ENCODE measurements around the gene SLC45A1.
A peak's percentile ranks its signal among the peaks of the same experiment; 100 is the strongest.

The SLC45A1 gene

DNA sequence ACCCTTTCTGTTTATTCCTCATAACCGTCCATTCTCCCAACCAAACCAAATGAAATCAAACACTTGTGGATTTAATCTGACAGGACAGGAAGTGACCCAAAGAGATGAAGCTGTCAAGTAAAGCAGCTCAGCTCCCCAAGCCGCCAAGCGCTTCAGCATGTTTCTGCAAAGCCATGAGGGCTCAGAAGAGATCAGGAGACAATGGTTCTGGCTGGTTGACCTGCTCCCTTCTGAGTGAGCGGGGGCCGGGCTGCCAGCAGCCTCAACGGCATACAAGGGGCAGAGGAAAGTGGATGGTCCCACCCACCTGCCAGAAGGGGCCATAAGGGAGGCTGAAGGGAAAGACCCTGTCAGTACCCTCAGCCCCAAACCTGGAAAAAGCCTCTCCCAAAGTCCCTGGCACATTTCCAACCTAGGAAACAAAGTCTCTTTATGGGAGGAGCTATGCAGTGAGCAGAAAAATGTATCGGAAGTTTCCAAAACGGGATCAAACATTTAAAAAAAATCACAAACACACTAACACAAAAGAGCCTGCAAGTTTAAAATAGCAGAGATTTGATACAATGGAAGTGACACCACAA lies 45.4 kb downstream of the SLC45A1 start:
- no peak overlapping the region for H3K4me3 ChIP-seq (ENCODE audit: low read depth, low read length)

DNA sequence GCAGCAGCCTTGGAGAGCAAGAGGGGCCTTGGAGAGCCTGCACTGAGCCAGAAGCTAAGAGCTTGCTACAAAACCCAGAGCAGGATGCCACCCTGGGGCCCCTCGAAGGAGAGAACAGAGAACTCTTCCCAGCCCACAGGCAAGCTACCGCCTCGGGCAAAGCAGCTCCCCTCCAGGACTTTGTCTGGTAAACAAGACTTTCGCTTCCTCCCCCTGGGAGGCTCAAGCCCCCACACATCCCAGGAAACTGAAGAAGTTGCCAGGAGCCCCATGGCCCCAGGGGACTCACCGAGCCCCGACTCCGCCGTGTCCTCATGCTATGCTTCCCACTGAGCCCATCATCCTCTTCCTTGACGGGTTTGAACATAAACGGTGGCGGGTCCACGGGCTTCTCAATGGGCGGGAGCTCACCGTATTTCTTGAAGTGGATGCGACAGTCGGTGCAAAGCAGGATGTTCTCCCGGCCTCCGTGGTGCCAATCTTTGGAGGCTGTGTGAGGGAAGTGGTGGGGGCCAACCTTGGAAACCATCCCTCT lies 45.9 kb downstream of the SLC45A1 start:
- no peak overlapping the region for H3K4me3 ChIP-seq (ENCODE audit: low read depth, low read length)
- DNase-seq (ENCODE audit: low read depth): no peak

More for the DNA sequence above, 45.4 kb downstream of the SLC45A1 start:
- no peak for DNase-seq (ENCODE audit: low read depth)

DNA sequence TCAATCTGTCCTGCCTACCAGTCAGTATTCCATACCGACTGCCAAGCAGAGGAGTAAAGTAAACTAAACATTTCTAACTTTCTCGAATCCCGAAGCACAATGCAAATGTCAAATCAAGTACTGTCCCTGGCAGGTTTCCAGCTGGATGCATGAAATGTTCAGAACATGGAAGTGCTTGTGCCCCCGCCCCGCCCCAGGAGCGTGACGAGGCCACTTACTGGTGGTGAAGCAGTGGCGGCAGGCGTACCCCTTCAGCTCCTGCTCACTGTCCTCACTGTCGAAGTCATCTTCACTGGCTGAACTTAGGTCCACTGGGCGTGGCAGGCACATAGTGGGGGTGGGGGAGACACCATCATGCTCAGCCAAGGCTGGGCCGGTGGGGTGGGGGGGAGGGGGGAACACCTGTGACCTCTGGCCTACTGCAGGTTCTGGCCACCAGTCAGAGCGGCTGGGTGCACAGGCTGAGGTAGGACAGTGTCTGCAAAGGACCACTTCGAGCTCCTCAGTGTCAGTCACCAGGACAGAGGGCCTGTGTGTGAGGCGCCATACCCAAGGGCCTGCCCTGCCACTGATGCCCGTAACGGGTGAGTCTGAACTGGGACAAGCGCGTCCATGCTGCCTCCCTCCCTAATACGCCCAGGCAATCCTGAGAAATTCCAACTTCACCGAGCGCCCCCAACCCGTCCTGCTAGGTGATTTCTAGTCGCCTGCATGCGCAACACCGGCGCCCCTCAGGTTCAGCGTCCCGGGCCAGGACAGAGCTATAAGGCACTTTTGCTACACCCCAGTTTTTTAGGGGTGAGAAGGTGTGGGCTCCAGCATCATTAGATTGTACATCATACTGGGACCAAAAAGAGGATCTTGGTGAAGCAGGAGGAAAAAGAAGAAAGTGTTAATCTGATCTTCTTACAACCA lies 46.9 kb downstream of the SLC45A1 start:
- H3K4me3 ChIP-seq (ENCODE audit: low read depth, low read length): no peak overlapping the region
- no peak for DNase-seq (ENCODE audit: low read depth)

GRCh38 chr1:8365661-8366362 lies 47.9 kb downstream of the SLC45A1 start:
- no peak for DNase-seq (ENCODE audit: low read depth)

DNA sequence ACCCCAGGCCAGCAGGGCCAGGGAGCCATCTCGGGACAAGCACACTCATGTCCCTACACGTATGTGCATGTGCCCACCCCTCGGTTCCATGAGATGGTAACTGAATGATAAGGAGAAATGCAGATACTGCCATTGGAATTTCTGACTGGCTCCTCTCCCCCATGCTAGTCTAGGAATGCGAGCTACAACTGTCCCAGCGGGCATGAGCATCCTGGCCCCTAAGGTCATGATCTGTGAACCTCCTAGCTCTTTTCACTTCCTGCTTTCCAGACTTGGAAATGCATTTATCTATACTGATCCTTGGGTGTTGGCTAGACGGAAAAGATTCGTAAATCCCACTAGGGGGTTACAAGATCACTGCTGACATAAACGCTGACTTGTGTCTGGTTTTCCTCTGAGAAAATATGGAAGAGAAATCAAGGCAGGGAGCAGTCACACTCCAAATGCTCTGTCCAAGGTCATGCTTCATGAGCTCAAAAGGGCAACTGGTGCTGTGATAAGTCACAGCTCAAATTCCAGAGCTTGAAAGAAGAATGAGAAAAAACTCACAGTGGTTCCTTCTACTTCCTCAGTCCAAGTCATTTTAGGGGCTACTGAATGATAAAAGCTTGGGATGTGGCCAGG lies 49.8 kb downstream of the SLC45A1 start:
- H3K4me3 ChIP-seq (ENCODE audit: low read depth, low read length): no peak overlapping the region
- no peak for DNase-seq (ENCODE audit: low read depth)

More at GRCh38 chr1:8365661-8366362, 47.9 kb downstream of the SLC45A1 start:
- H3K4me3 ChIP-seq (ENCODE audit: low read depth, low read length): no peak overlapping the region

DNA sequence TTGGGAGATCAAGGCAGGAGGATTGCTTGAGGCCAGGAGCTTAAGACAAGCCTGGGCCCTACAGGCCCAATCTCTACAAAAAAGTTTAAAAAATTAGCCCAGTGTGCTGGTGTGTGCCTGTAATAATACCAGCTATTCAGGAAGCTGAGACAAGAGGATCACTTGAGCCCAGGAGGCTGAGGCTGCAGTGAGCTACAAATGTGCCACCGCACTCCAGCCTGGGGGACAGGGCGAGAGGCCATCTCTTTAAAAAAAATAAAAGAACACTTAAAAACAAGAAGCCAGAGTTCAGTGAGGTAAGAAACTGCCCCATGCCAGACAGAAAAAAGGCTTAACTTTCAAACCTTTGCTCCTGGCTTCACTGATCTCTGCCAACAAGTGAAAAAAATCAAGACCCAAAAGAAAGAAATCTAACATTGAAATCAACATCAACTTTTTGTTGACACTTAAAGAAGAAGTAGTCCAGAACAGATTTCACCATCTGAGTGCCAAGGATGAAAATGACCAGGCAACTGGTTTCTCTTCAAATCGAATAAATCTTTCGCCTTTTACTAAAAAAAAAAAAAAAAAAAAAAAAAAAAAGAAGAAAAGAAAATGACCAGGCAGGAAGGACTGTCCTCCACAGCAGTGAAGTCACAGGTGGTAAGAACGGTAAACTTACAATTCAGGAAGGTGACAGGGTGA lies 51.2 kb downstream of the SLC45A1 start:
- DNase-seq (ENCODE audit: low read depth): no peak
- no peak overlapping the region for H3K4me3 ChIP-seq (ENCODE audit: low read depth, low read length)

GRCh38 chr1:8370046-8370881 lies 52.4 kb downstream of the SLC45A1 start:
- no peak for DNase-seq (ENCODE audit: low read depth)
- no peak overlapping the region for H3K4me3 ChIP-seq (ENCODE audit: low read depth, low read length)

DNA sequence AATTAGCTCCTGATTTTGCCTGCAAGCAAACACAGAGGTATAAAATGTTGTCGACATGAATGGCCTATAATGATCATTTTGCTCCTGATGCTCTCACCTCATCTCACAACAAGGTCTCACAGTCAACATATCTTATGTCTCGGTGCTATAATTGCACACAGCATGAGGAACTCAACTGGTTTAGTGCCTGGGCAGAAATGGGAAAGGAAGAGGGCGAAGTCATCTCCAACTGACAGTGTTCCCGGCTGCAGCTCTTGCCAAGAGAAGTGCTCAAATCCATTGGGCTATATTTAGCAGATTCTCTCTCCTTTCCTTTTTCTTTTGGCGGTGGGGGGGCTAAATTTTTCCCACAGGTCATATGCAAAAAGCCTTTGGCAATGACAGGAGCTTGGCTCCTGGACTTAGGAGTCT lies 53.0 kb downstream of the SLC45A1 start:
- no peak overlapping the region for H3K4me3 ChIP-seq (ENCODE audit: low read depth, low read length)
- no peak for DNase-seq (ENCODE audit: low read depth)

DNA sequence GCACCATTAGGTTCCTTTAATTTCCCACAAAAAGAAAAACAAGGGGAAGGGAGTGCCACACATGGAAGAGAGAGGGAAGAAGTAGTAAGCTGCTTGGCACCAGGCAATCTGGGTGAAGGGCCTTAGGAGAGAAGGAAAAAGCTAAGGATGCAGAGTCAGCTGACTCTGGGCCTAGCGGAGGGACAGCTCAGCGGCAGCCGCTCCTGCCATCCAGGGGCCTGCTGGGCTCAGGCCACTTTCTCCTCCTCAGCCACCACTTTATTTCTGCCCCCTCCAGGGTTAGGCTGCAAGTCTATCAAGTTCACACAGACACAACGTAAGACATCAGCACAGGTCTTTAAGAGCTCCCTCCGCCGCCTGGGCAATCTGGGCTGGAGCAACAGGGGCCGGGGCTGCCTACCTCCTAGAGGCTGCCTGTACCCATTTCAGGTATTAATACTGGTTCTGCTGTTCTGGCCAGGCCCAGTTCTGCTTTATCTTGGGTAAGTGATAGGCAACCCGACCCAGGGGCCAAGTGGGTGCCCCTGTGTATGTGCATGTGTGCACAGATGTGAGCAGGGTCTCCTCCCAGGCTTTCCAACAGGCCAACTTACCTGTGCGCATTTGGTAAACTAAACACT lies 53.6 kb downstream of the SLC45A1 start:
- no peak for DNase-seq (ENCODE audit: low read depth)
- H3K4me3 ChIP-seq (ENCODE audit: low read depth, low read length): no peak overlapping the region

DNA sequence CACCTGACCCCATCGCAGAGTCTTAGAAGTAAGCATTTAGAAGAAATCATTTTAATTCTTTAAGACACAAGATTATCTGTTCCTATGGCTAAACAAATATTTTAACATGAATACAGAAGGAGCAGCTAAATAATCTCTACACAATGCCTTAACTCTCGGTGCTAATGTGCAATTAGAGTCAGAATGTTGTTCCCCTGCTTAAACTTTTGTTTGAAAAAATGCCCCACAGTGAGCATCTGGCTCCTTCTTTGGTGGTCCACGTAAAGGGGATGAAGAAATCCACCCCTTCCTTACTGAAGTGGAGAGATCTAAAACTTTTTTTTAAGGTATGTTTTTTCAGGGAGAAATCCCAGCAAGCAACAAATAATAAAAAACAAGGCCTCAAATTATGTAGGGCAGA lies 55.2 kb downstream of the SLC45A1 start:
- DNase-seq (ENCODE audit: low read depth): no peak
- H3K4me3 ChIP-seq (ENCODE audit: low read depth, low read length): no peak overlapping the region

- H3K4me3 ChIP-seq (ENCODE audit: low read depth, low read length): peak overlapping the region; percentile 4
- peak; percentile 71 for DNase-seq (ENCODE audit: low read depth)
These were observed 55.8 kb downstream of the SLC45A1 start for GRCh38 chr1:8373581-8374241.

DNA sequence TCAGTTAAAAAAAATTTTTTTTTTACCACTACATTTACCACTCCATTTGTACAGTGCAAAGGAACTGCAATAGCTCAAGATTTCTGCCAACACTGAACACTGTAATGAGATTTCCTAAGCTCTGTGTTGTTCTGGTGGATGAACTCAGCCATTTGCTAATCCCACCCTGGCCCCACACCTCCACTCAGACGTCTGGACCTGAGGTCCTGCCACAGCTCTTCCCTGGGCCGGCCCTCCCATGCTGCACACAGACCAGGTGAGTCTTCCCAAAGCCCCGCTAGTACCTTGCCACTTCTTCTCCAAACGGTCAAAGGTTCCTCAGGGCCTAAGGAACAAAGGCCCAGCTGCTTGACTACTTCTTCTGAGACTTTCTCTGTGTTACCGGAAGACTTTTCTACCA lies 56.4 kb downstream of the SLC45A1 start:
- H3K4me3 ChIP-seq (ENCODE audit: low read depth, low read length): no peak overlapping the region
- DNase-seq (ENCODE audit: low read depth): no peak

GRCh38 chr1:8374812-8375211 lies 56.9 kb downstream of the SLC45A1 start:
- H3K4me3 ChIP-seq (ENCODE audit: low read depth, low read length): no peak overlapping the region
- DNase-seq (ENCODE audit: low read depth): no peak

DNA sequence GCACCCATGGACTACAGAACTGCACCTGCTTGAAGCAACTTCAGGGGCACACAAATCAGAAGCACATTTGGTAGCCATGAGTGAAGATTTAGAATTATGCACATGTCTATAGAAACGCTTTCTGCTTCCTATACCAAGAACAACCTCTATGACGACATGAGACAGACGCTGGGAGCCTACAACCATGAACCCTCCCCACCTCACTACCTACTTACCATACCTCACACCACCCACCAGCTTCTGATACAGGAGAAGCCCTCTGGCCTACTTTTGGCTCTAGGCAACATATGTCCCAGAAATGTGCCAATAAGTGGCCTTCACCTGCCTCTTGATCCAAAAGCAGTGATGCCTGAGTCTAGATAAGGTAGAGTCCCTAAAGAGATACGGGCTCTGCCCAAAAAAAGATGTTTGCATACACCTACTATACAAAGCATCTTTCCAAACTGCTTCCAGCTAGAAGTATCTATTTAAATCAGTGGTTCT lies 58.5 kb downstream of the SLC45A1 start:
- DNase-seq (ENCODE audit: low read depth): no peak
- no peak overlapping the region for H3K4me3 ChIP-seq (ENCODE audit: low read depth, low read length)

DNA sequence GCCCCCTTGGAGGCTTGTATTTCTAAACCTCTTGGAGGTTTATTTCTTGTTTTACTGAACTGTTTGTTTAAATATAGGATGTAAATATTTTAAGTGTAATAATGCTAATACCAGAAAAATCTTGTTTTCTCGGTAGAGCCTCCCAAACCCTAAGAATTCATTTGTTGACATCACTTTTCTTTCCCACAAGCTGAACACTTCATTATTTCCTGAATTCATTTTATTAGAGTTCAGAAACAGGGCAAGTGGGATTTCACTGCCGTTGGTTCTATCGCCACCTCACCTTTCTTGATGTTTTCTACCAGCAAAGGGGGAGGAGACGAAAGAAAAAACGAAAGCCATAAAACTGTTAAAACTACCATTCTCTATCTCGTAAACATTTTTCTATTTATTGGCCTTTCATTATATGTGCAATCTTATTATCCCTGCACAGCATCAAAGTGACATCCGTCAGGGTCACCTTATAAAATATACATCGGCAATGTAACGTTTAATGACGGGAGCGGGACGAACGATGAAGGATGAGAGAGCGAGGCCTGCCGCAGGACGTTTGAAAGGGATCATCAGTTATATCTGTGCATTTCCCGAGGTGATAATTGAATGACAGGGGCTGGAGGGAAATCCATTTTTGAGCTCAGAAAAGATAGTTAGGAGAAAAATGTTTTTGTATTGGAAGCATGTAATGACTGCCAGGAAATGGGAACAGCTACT lies 59.5 kb downstream of the SLC45A1 start:
- no peak for DNase-seq (ENCODE audit: low read depth)
- H3K4me3 ChIP-seq (ENCODE audit: low read depth, low read length): no peak overlapping the region

DNA sequence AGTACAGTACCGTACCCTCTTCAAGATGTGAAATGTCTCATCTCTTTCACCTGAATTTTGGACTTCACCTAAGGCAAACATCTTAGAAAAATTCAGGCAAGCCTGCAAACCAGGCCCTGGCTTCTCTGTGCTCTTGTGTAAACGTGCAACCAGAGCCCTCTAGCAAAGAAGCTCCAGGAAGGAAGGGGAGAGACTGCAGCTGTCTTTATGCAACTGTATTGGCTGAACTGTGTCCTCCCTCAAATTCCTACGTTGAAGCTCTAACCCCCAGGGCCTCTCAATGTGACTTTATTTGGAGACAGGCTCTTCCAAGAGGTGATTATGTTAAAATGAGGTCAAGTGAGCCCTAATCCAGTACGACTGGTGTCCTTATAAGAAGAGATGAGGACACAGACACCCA lies 60.3 kb downstream of the SLC45A1 start:
- no peak overlapping the region for H3K4me3 ChIP-seq (ENCODE audit: low read depth, low read length)
- no peak for DNase-seq (ENCODE audit: low read depth)
